NCI-H460 (cell line): ENCODE measurements around the gene OTOS. TPM values are rescaled to one million over a fixed set of nuclear protein-coding genes. Genes with fewer than 3 reads are reported as not detected.

Experiments
- DNase-seq: peaks from one replicate; pipeline ENCODE4 v3.0.0-alpha.2; 2016; ENCODE audit warnings: low read depth; ENCODE audit errors: extremely low read depth
- total RNA-seq: library from RNA; depleted of rRNA; stranded (reverse); fragments of >200 nt; shearing (Covaris generic); gene quantifications from 2 replicates; pipeline ENCODE4 v1.2.3, GENCODE V29; 2014

OTOS gene
- total RNA-seq, 1 experiment from 2014 or later: not detected

- DNase-seq: no peak
Observed at GRCh38 chr2:240125742-240126141, 14.7 kb downstream of the OTOS start.

- no peak for DNase-seq
Observed at GRCh38 chr2:240124651-240125030, 15.8 kb downstream of the OTOS start.

- DNase-seq: no peak
Observed at GRCh38 chr2:240123821-240124650, 16.4 kb downstream of the OTOS start.

- DNase-seq: no peak
Observed at GRCh38 chr2:240121675-240122074, 18.8 kb downstream of the OTOS start.

- DNase-seq: no peak
Observed at GRCh38 chr2:240121190-240121589, 19.3 kb downstream of the OTOS start.

- no peak for DNase-seq
Observed at GRCh38 chr2:240114233-240114632, 26.2 kb downstream of the OTOS start.

- no peak for DNase-seq
Observed at GRCh38 chr2:240112914-240113690, 27.4 kb downstream of the OTOS start.

GRCh38 chr2:240111253-240111652 is 29.2 kb downstream of the OTOS start:
- DNase-seq: no peak

- no peak for DNase-seq
Observed at GRCh38 chr2:240109386-240109785, 31.1 kb downstream of the OTOS start.

GRCh38 chr2:240107477-240107796 is 33.0 kb downstream of the OTOS start:
- DNase-seq: no peak

- no peak for DNase-seq
Observed at GRCh38 chr2:240106765-240107476, 33.5 kb downstream of the OTOS start.

GRCh38 chr2:240105982-240106381 is 34.5 kb downstream of the OTOS start:
- no peak for DNase-seq

GRCh38 chr2:240103136-240103535 is 37.3 kb downstream of the OTOS start:
- DNase-seq: no peak

- DNase-seq: no peak
Observed at GRCh38 chr2:240098349-240098748, 42.1 kb downstream of the OTOS start.

GRCh38 chr2:240095556-240096523 is 44.6 kb downstream of the OTOS start:
- DNase-seq: no peak

- no peak for DNase-seq
Observed at GRCh38 chr2:240089306-240089705, 51.2 kb downstream of the OTOS start.
